Midbrain (tissue), 1 donor: ENCODE measurements around the gene CACNB2.
"Not testable (repeated sequence)": the region's sequence is repeated elsewhere in the genome, so short reads cannot be mapped to it uniquely, and the experiment has no call there.

Source experiments
- DNase-seq: peaks from one replicate; lab custom pipeline; 2025; lab: John Stamatoyannopoulos, UW

CACNB2 gene

DNA sequence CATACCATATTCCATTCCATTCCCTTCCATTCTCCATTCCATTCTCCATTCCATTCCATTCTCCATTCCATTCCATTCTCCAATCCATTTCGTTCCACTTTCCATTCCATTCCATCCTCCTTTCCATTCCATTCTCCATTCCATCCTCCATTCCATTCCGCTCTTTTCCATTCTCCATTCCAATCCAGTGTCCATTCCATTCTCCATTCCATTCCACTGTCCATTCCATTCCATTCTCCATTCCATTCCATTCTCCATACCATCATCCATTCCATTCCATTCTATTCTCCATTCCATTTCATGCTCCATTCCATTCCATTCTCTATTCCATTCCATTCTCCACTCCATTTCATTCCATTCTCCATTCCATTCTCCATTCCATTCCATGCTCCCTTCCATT is 430.2 kb downstream of the CACNB2 start:
- not testable (repeated sequence) for DNase-seq

DNA sequence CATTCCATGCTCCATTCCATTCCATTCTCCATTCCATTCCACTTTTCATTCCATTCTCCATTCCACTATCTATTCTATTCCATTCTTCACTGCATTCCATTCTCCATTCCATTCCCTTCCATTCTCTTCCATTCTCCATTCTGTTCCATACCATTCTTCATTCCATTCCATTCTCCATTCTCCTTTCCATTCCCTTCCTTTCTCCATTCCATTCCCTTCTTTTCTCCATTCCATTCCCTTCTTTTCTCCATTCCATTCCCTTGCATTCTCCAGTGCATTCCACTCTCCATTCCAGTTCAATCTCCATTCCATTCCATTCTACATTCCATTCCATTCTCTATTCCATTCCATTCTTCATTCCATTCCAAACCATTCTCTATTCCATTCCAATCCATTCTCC is 430.9 kb downstream of the CACNB2 start:
- DNase-seq = no peak

DNA sequence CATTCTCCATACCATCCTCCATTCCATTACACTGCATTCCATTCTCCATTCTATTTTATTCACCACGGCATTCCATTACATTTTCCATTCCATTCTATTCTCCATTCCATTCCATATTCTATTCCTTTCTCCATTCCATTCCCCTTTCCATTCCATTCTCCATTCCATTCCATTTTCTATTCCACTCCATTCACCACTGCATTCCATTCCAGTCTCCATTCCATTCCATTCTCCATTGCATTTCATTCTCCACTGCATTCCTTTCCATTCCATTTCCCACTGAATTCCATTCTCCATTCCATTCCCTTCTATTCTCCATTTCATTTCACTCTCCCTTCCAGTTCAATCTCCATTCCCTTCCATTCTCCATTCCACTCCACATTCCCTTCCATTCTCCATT is 431.6 kb downstream of the CACNB2 start:
- no peak for DNase-seq

- DNase-seq = no peak
These were observed 432.8 kb downstream of the CACNB2 start for GRCh38 chr10:18572959-18573561.

GRCh38 chr10:18576586-18576985 is 436.4 kb downstream of the CACNB2 start:
- DNase-seq = no peak

GRCh38 chr10:18577823-18578685 is 437.8 kb downstream of the CACNB2 start:
- no peak for DNase-seq

GRCh38 chr10:18582803-18583202 is 442.6 kb downstream of the CACNB2 start:
- no peak for DNase-seq

- no peak for DNase-seq
These were observed 443.5 kb downstream of the CACNB2 start for GRCh38 chr10:18583575-18584270.

GRCh38 chr10:18586637-18587036 is 446.4 kb downstream of the CACNB2 start:
- DNase-seq = not testable (repeated sequence)

- not testable (repeated sequence) for DNase-seq
These were observed 450.9 kb downstream of the CACNB2 start for GRCh38 chr10:18591141-18591540.
